OCI-LY7 (cell line): Measurements from ENCODE around the gene TSPAN31. TPM values are rescaled to one million over a fixed set of nuclear protein-coding genes. Genes with fewer than 3 reads are reported as not detected.

Source experiments
- BruUV-seq: library from RNA; stranded (reverse); fragments of 400-500 nt; replicated peaks from 2 replicates; lab custom pipeline; 2021; lab: Mats Ljungman, UMichigan
- CTCF ChIA-PET: fragments of 300-600 bp; sonication (Branson Sonifier 250); formaldehyde crosslinking; loops from one replicate; lab custom pipeline; 2022; ENCODE audit warnings: antibody characterized with exemption; ENCODE audit not compliant: unreplicated experiment; lab: Charles Lee
- POLR2A ChIA-PET: fragments of 300-600 bp; sonication (Branson Sonifier 250); formaldehyde crosslinking; loops from one replicate; lab custom pipeline; 2022; ENCODE audit warnings: antibody characterized with exemption; lab: Charles Lee
- DNase-seq: peaks from one replicate; pipeline ENCODE4 v3.0.0-alpha.2; 2015; ENCODE audit warnings: low spot score
- H2AFZ ChIP-seq: fragments of 200-600 bp; sonication (generic), shearing (Covaris generic); 2 replicates; pipeline ENCODE4 v1.6.1; 2014; ENCODE audit warnings: mild to moderate bottlenecking, antibody characterized with exemption, low read length, moderate library complexity
- H3K27ac ChIP-seq: fragments of 200-600 bp; sonication (generic); 2 replicates; pipeline ENCODE4 v1.5.1; 2014; ENCODE audit warnings: mixed run types, low read depth, mild to moderate bottlenecking, moderate library complexity, low read length, inconsistent platforms; ENCODE audit not compliant: poor library complexity, severe bottlenecking
- H3K36me3 ChIP-seq: fragments of 200-600 bp; sonication (generic); 2 replicates; pipeline ENCODE4 v1.6.1; 2014; ENCODE audit warnings: mild to moderate bottlenecking, antibody characterized with exemption, low read length, moderate library complexity, mixed read lengths; ENCODE audit not compliant: insufficient read depth
- H3K4me1 ChIP-seq: fragments of 200-600 bp; sonication (generic); 2 replicates; pipeline ENCODE4 v1.5.1; 2014; ENCODE audit warnings: mild to moderate bottlenecking, low read length; ENCODE audit not compliant: insufficient read depth, poor library complexity, severe bottlenecking
- H3K4me2 ChIP-seq: fragments of 200-600 bp; sonication (generic); 2 replicates; pipeline ENCODE4 v1.6.1; 2014; ENCODE audit warnings: mild to moderate bottlenecking, low read length
- H3K4me3 ChIP-seq: fragments of 200-600 bp; sonication (generic); 2 replicates; pipeline ENCODE4 v1.5.1; 2014; ENCODE audit warnings: mild to moderate bottlenecking, low read depth, low read length; ENCODE audit not compliant: poor library complexity, severe bottlenecking
- H3K79me2 ChIP-seq: fragments of 200-600 bp; sonication (generic); 2 replicates; pipeline ENCODE4 v1.6.1; 2016; ENCODE audit warnings: low read depth, mild to moderate bottlenecking, low read length, moderate library complexity, mixed read lengths; ENCODE audit not compliant: insufficient read depth
- H3K9me2 ChIP-seq: fragments of 200-600 bp; sonication (generic); 2 replicates; pipeline ENCODE4 v1.6.1; 2016; ENCODE audit warnings: mild to moderate bottlenecking, low read length, mixed read lengths; ENCODE audit not compliant: insufficient read depth
- H3K9me3 ChIP-seq: fragments of 200-600 bp; sonication (generic); 2 replicates; pipeline ENCODE4 v1.6.1; 2014; ENCODE audit warnings: mild to moderate bottlenecking, mixed run types, low read length, mixed read lengths
- H4K20me1 ChIP-seq: fragments of 200-600 bp; sonication (generic); 2 replicates; pipeline ENCODE4 v1.6.1; 2014; ENCODE audit warnings: mild to moderate bottlenecking, antibody characterized with exemption, low read length, moderate library complexity, mixed read lengths; ENCODE audit not compliant: insufficient read depth
- EZH2phosphoT487 ChIP-seq: fragments of 200-600 bp; sonication (generic); IDR thresholded peaks from 2 replicates; pipeline ENCODE4 v1.6.1; 2018; ENCODE audit warnings: low read depth, borderline replicate concordance, mild to moderate bottlenecking, mixed run types, antibody characterized with exemption, low read length, moderate library complexity, mixed read lengths
- intact Hi-C: fragments of 100-400 bp; cut with micrococcal nuclease; formaldehyde crosslinking; loops from one replicate; pipeline ENCODE4 v1.10.0; 2022; ENCODE audit not compliant: unreplicated experiment
- total RNA-seq, 2 experiments: library from RNA; depleted of rRNA in 1 of 2; stranded (reverse); fragments of >200 nt in 1 of 2; shearing (Covaris generic) in 1 of 2; gene quantifications; 2 replicates each; pipeline ENCODE4 v1.2.3, GENCODE V29; 2014 to 2022
- TF ChIP-seq, protein P1 (sequence below): fragments of 200-600 bp; sonication (generic); conservative IDR thresholded peaks from 2 replicates; pipeline ENCODE4 v1.5.1; 2014; ENCODE audit warnings: mild to moderate bottlenecking, antibody characterized with exemption, low read length, moderate library complexity, mixed read lengths

Gene TSPAN31
- total RNA-seq, 2 experiments from 2014 or later, result 2.4 to 6.4 TPM

DNA sequence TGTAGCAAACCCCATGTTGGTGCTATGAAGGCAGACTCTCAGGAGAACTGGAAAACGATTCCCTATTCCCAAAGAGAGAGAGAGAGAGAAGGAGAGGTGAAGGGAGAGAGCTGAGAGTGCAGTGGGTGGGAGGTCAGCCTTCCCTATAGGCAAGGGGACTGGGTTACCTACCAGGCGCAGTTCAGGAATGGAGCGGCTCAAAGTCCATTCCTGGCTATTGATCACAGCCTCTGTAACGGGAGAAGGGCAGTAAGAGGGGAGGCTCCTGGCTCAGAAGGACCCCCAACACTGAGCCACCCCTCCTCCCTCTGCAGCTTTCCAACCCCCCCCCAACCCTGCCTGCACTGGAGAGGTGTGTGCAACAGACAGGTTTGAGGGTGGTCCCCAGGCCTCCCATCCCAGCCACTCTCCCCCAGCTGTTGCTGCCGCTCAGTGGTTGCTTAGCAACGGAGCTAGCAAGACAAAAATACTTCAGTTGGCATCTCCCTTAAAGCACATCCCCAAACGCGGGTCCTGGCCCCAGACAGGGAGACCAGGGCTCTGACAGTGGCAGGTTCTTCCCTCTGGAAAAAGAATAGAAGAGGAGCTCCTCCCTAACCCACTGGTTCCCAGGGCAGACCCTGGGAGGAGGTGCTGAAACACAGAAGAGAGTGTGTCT, 9.5 kb upstream of the TSPAN31 start:
- BruUV-seq, result no TSS peak
- peaks cover 44% of the 10 kb centered on the region for H3K36me3 ChIP-seq

DNA sequence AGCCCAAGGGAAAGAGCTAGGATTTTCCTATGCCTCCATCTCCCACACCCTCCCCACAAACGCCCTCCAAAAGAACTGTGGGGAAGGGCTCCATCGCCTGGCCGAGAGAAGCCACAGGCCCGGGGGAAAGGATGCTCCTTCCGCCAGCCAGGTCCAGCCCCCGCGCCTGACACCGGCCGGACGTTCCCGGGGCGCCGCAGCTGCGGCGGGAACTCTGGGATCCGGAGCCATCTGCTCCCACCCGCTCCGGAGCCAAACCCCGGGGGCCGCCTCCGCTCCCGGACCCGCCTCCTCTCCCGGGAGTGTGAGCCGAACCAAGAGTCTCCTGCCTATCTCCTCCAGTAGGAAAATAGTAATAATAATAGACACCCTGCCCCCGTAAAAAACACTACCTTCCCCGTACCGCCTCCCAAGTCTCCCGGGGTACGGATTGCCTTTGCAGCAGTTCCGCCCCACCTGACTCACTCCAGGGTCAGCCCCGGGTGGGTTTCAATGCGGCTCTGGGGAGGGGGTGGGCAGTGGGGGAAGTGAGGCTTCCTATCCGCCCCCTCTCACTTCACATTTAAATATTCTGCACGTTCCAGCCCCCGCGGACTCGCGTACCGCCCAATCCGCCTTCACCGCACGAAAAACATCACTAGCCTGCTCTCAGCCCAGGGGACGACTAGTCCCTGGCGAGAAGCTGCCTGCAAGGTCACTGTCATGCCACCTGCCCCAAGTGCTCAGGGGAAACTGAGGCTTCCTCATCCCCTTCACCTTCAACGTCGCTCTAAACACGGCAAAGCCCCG, 8.7 kb upstream of the TSPAN31 start:
- no peak for DNase-seq
- H4K20me1 ChIP-seq, result no peaks in the 10 kb centered on the region
- no peak overlapping the region for H3K4me3 ChIP-seq
- ChIA-PET CTCF (no interaction called here), POLR2A (no interaction called here)
- no peak overlapping the region for H3K4me2 ChIP-seq
- peaks cover 14% of the 10 kb centered on the region; the same call in 1 of the 2 replicates for H3K79me2 ChIP-seq
- no TSS peak for BruUV-seq
- no peaks in the 10 kb centered on the region for H3K9me3 ChIP-seq
- no peak for TF ChIP-seq EZH2phosphoT487
- TF ChIP-seq, protein P1, sequence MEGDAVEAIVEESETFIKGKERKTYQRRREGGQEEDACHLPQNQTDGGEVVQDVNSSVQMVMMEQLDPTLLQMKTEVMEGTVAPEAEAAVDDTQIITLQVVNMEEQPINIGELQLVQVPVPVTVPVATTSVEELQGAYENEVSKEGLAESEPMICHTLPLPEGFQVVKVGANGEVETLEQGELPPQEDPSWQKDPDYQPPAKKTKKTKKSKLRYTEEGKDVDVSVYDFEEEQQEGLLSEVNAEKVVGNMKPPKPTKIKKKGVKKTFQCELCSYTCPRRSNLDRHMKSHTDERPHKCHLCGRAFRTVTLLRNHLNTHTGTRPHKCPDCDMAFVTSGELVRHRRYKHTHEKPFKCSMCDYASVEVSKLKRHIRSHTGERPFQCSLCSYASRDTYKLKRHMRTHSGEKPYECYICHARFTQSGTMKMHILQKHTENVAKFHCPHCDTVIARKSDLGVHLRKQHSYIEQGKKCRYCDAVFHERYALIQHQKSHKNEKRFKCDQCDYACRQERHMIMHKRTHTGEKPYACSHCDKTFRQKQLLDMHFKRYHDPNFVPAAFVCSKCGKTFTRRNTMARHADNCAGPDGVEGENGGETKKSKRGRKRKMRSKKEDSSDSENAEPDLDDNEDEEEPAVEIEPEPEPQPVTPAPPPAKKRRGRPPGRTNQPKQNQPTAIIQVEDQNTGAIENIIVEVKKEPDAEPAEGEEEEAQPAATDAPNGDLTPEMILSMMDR, result no peak
- no peak overlapping the region for H3K27ac ChIP-seq
- peaks cover 19% of the 10 kb centered on the region for H3K4me1 ChIP-seq
- intact Hi-C loops, result no loop called here
- no peak overlapping the region for H2AFZ ChIP-seq
- no peaks in the 10 kb centered on the region for H3K9me2 ChIP-seq
- H3K36me3 ChIP-seq, result peaks cover 35% of the 10 kb centered on the region

More for the DNA sequence above, 9.5 kb upstream of the TSPAN31 start:
- H3K4me2 ChIP-seq, result no peak overlapping the region
- peaks cover 12% of the 10 kb centered on the region for H3K4me1 ChIP-seq
- H3K9me2 ChIP-seq, result no peaks in the 10 kb centered on the region
- no peaks in the 10 kb centered on the region for H4K20me1 ChIP-seq
- no peak overlapping the region for H3K4me3 ChIP-seq
- POLR2A ChIA-PET, result no interaction called here
- no peak for DNase-seq
- CTCF ChIA-PET, result no interaction called here
- H2AFZ ChIP-seq, result no peak overlapping the region
- H3K27ac ChIP-seq, result no peak overlapping the region
- intact Hi-C loops, result no loop called here
- TF ChIP-seq, protein P1, result no peak
- no peak for TF ChIP-seq EZH2phosphoT487
- H3K9me3 ChIP-seq, result no peaks in the 10 kb centered on the region
- H3K79me2 ChIP-seq, result peaks cover 7% of the 10 kb centered on the region; the same call in 1 of the 2 replicates
